Neutrophil (primary cell): Measurements from ENCODE around the gene MID1IP1.

Source experiments
- H3K27ac ChIP-seq: fragments of 200-600 bp; sonication (generic); 2 replicates; pipeline ENCODE4 v1.5.1; 2016; ENCODE audit warnings: mild to moderate bottlenecking, moderate library complexity
- H3K27me3 ChIP-seq: fragments of 200-600 bp; sonication (generic); 2 replicates; pipeline ENCODE4 v1.6.0; 2016; ENCODE audit warnings: mild to moderate bottlenecking
- H3K36me3 ChIP-seq: fragments of 200-600 bp; sonication (generic); 2 replicates; pipeline ENCODE4 v1.5.1; 2017
- H3K4me1 ChIP-seq, 2 experiments: fragments of 200-600 bp in 1 of 2; sonication (generic) in 1 of 2; 1 replicate in 1 of 2; 2 replicates in 1 of 2; pipeline versions ENCODE4 v1.5.1 to v1.6.1; 2013 to 2016; ENCODE audit warnings: low read depth in 1 of 2, low read length in 1 of 2, mild to moderate bottlenecking in 1 of 2, moderate library complexity in 1 of 2; ENCODE audit not compliant: control insufficient read depth in 1 of 2, insufficient read depth in 1 of 2
- H3K4me3 ChIP-seq, 2 experiments: fragments of 200-600 bp in 1 of 2; sonication (generic) in 1 of 2; 1 replicate in 1 of 2; 2 replicates in 1 of 2; pipeline ENCODE4 v1.5.1; 2013 to 2016; ENCODE audit warnings: low read depth in 1 of 2, low read length in 1 of 2, mild to moderate bottlenecking in 1 of 2, moderate library complexity in 1 of 2
- H3K9me3 ChIP-seq: fragments of 200-600 bp; sonication (generic); 2 replicates; pipeline ENCODE4 v1.5.1; 2016
- TF ChIP-seq, protein P1 (sequence below): fragments of 200-600 bp; sonication (generic); IDR thresholded peaks from 2 replicates; pipeline ENCODE4 v1.5.1; 2016; ENCODE audit warnings: antibody characterized with exemption

Gene MID1IP1

DNA sequence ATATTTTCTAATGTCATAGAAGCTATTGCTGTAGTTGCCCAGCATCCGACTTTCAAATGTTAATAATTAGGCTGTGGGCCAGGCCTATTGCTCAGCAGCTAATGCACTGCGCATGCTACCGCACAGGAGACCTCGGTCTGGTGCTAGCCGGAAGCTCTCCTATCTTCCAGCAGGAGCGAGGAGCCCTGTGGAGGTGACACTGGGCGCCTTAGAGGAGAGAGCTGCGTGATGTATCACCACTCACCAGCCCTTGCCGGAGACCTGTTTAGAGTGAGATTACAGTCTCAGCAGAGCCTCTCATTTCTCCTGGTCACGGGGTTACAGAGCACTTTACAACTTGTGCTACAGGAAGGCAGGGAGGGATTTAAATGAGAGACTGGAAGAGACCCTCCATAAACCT lies 31.1 kb upstream of the MID1IP1 start:
- Histone ChIP-seq H3K4me1 (no peaks in the 10 kb centered on the region), H3K9me3 (no peaks in the 10 kb centered on the region), H3K27me3 (peaks cover 4% of the 10 kb centered on the region), H3K4me3 (no peak overlapping the region), H3K27ac (no peak overlapping the region), H3K36me3 (no peaks in the 10 kb centered on the region)
- TF ChIP-seq, protein P1, sequence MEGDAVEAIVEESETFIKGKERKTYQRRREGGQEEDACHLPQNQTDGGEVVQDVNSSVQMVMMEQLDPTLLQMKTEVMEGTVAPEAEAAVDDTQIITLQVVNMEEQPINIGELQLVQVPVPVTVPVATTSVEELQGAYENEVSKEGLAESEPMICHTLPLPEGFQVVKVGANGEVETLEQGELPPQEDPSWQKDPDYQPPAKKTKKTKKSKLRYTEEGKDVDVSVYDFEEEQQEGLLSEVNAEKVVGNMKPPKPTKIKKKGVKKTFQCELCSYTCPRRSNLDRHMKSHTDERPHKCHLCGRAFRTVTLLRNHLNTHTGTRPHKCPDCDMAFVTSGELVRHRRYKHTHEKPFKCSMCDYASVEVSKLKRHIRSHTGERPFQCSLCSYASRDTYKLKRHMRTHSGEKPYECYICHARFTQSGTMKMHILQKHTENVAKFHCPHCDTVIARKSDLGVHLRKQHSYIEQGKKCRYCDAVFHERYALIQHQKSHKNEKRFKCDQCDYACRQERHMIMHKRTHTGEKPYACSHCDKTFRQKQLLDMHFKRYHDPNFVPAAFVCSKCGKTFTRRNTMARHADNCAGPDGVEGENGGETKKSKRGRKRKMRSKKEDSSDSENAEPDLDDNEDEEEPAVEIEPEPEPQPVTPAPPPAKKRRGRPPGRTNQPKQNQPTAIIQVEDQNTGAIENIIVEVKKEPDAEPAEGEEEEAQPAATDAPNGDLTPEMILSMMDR: no peak

DNA sequence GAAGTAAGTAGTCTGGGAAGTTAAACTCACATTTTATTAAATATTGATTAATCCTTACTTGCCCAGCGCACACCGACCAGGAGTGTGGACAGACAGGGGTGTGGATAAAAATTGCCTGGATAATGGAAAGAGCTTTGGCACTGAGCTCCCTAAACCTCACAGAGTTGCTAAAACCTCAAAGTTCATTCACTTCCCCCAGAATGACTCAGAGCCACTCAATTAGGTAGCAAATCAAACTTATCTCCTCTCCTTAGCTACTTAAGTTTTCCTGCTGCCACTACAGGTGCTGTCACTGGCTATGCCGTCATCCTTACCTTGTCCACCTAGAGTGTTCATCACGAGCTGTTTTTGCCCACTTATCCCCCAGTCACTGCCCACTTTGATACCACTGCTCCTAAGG lies 27.0 kb upstream of the MID1IP1 start:
- Histone ChIP-seq H3K27ac (no peak overlapping the region), H3K27me3 (peaks cover 18% of the 10 kb centered on the region), H3K36me3 (no peaks in the 10 kb centered on the region), H3K4me3 (no peak overlapping the region), H3K4me1 (no peaks in the 10 kb centered on the region), H3K9me3 (no peaks in the 10 kb centered on the region)
- TF ChIP-seq, protein P1: no peak

GRCh38 chrX:38796946-38797345 lies 4.3 kb upstream of the MID1IP1 start:
- Histone ChIP-seq H3K4me1 (peaks cover 4 to 10% of the 10 kb centered on the region in 2 experiments), H3K27ac (no peak overlapping the region), H3K36me3 (no peaks in the 10 kb centered on the region), H3K4me3 (no peak overlapping the region), H3K27me3 (no peaks in the 10 kb centered on the region), H3K9me3 (no peaks in the 10 kb centered on the region)
- TF ChIP-seq, protein P1: no peak

DNA sequence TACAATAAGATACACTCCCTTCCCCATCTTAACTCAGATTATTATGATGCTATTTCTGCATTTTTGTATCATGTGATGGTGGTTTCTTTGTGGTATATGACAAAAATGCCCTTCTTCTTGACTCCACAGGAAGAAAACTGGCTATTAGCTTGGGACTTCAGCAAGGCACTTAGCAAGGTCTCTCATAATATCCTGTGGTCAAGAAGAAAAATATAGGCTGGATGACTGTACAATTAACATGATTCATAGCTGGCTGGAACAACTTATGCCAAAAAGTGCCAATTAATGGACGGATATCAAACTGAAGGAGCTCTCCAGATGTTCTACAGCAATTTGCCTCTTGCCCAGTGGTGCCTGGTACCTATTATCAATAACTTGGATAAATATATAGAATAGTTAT lies 2.3 kb upstream of the MID1IP1 start:
- Histone ChIP-seq H3K27me3 (no peaks in the 10 kb centered on the region), H3K4me3 (no peak overlapping the region), H3K36me3 (no peaks in the 10 kb centered on the region), H3K27ac (no peak overlapping the region), H3K4me1 (peaks cover 19 to 25% of the 10 kb centered on the region in 2 experiments), H3K9me3 (no peaks in the 10 kb centered on the region)
- TF ChIP-seq, protein P1: no peak

DNA sequence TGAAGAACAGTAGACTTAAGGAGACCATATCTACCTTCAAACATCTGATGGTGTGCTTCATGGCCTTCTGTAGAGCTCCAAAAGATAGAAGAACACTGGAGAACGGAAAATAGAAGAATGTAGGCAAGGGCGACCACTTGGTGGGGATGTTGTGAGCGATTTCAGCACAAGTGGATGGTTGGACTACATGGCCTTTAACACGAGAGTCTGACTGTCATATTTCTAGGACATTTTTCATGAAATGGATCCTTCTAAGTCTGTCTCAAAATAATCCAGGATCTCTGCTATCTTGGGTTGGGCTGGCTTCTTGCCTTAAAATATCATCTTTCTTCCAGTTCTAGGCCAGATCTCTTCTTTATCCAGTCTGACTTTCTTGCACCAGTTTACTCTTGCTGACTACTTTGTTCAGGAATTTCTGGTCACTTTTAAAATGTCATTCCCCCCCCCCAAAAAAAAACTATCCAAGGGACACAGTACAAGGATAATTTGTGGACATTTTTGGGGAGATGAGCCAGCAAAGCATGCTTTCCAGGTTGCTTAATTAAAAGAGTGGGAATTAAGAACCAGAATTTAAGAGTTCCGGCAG lies 1.2 kb upstream of the MID1IP1 start:
- Histone ChIP-seq H3K36me3 (peaks cover 4% of the 10 kb centered on the region), H3K27me3 (no peaks in the 10 kb centered on the region), H3K4me3 (no peak overlapping the region), H3K4me1 (peaks cover 19 to 25% of the 10 kb centered on the region in 2 experiments), H3K9me3 (no peaks in the 10 kb centered on the region), H3K27ac (peak overlapping the region; percentile 5)
- TF ChIP-seq, protein P1: no peak

DNA sequence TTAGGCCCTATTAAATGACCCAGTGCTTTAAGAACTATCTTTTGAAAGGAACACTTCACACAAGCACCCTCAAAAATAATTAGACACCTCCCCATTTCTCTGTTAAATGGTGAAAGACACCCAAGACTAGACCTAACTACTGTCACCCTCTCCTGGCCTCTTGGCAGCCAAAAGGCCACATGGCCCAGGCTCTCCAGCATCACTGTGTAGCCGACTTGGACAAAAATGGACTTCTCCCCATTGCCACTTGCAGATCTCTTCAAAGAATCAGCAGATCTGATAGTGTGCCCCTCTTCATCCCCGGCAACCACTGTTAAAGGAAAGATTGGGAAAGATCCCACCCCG lies 2.0 kb downstream of the MID1IP1 start:
- Histone ChIP-seq H3K27ac (peak overlapping the region; percentile 94), H3K4me3 (peak overlapping the region; percentile 75 to 87), H3K4me1 (peaks cover 29 to 44% of the 10 kb centered on the region in 2 experiments), H3K9me3 (no peaks in the 10 kb centered on the region), H3K36me3 (peaks cover 6% of the 10 kb centered on the region), H3K27me3 (no peaks in the 10 kb centered on the region)
- TF ChIP-seq, protein P1: no peak
